Measurements from ENCODE around the gene PTGES2. TPM values are rescaled to one million over a fixed set of nuclear protein-coding genes. Genes with fewer than 3 reads are reported as not detected.

The PTGES2 gene
- polyA plus RNA-seq, 1 of the 3 experiments (the other 2 are of a cell fraction): 141 TPM

GRCh38 chr9:128152133-128153059 is 24.9 kb upstream of the PTGES2 start (continued):
- TF ChIP-seq ZBTB33 (IDR thresholded peaks at IDR 0.05; ENCODE audit: borderline replicate concordance, low read depth) (no peak), EP300 (IDR thresholded peaks at IDR 0.05; ENCODE audit: borderline replicate concordance in 1 of 2, low read depth in 1 of 2, low read length in 1 of 2) (no peak), POLR2AphosphoS5 (IDR thresholded peaks at IDR 0.05; ENCODE audit: low read depth, low read length) (no peak), RFX5 (IDR thresholded peaks at IDR 0.05; ENCODE audit: low read length) (no peak), ELF1 (IDR thresholded peaks at IDR 0.05) (no peak)

GRCh38 chr9:128151309-128152132 is 24.0 kb upstream of the PTGES2 start:
- DNase-seq: no peak
- TF ChIP-seq TCF12 (IDR thresholded peaks at IDR 0.05) (no peak), RXRA (IDR thresholded peaks at IDR 0.05; ENCODE audit: borderline replicate concordance, low read depth) (no peak), RCOR1 (IDR thresholded peaks at IDR 0.05; ENCODE audit: low read length) (no peak), PBX3 (IDR thresholded peaks at IDR 0.05) (no peak), GATA2 (CRISPR knock-in tag; IDR thresholded peaks at IDR 0.05) (no peak), FOXJ3 (CRISPR knock-in tag; IDR thresholded peaks at IDR 0.05) (no peak), EZH2phosphoT487 (IDR thresholded peaks at IDR 0.05; ENCODE audit: borderline replicate concordance, low read depth) (no peak), IRF3 (IDR thresholded peaks at IDR 0.05; ENCODE audit: low read depth, low read length) (no peak), ZBTB33 (IDR thresholded peaks at IDR 0.05; ENCODE audit: borderline replicate concordance, low read depth) (no peak)
- Histone ChIP-seq H3K4me1 (ENCODE audit: control insufficient read depth in 1 of 2, insufficient read depth in 2 of 2, low read depth in 1 of 2, low read length in 1 of 2) (no peaks in the 10 kb centered on the region; a peak in 1 of 4 replicates), H3K27me3 (ENCODE audit: insufficient read depth) (no peaks in the 10 kb centered on the region), H2AFZ (ENCODE audit: low read depth) (no peak overlapping the region), H3K79me2 (ENCODE audit: insufficient read depth) (no peaks in the 10 kb centered on the region), H3F3A (replicated peaks; ENCODE audit: insufficient read depth) (no peaks in the 10 kb centered on the region), H3K27ac (ENCODE audit: low read depth in 2 of 2, low read length in 1 of 2) (no peak overlapping the region), H3K4me2 (no peak overlapping the region), H3K9ac (no peak overlapping the region), H3K36me3 (replicated peaks in 1 of 2; ENCODE audit: control insufficient read depth in 1 of 2, insufficient read depth in 2 of 2, low read length in 1 of 2) (no peaks in the 10 kb centered on the region), H3K4me3 (ENCODE audit: low read depth in 2 of 2, low read length in 1 of 2) (no peak overlapping the region), H3K9me3 (no peaks in the 10 kb centered on the region), H3K9me2 (no peaks in the 10 kb centered on the region), H4K20me1 (ENCODE audit: insufficient read depth) (no peaks in the 10 kb centered on the region)
- ChIA-PET CTCF (interaction anchor here (0.9 to 4.4 kb wide), 3 partner anchors 34 to 208 kb away, joined by 3 to 20 read pairs (median 3); no protein-coding TSS in a partner anchor), POLR2A (no interaction called here)
- WGBS (ENCODE audit: low lambda C conversion rate): 86% methylated on average over 9 of the region's 18 CpGs
